Neural progenitor cell (in vitro differentiated cells): ENCODE measurements around the gene ZGLP1. TPM values are rescaled to one million over a fixed set of nuclear protein-coding genes. Genes with fewer than 3 reads are reported as not detected.

Experiments used
- DNase-seq: peaks from one replicate; pipeline ENCODE4 v3.0.0-alpha.2; 2016; ENCODE audit warnings: low spot score
- H2AFZ ChIP-seq: fragments of 200-600 bp; sonication (generic); replicated peaks from 2 replicates; pipeline ENCODE4 v1.6.1; 2016; ENCODE audit warnings: antibody characterized with exemption
- H3F3A ChIP-seq: fragments of 200-600 bp; sonication (generic); 2 replicates; pipeline ENCODE4 v1.6.1; 2016; ENCODE audit warnings: antibody characterized with exemption, low read depth
- H3K27ac ChIP-seq: fragments of 200-600 bp; sonication (generic); 2 replicates; pipeline ENCODE4 v1.5.1; 2016; ENCODE audit warnings: mild to moderate bottlenecking
- H3K27me3 ChIP-seq: fragments of 200-600 bp; sonication (generic); 2 replicates; pipeline ENCODE4 v1.6.1; 2016; ENCODE audit warnings: mild to moderate bottlenecking, moderate library complexity
- H3K36me3 ChIP-seq: fragments of 200-600 bp; sonication (generic); 2 replicates; pipeline ENCODE4 v1.5.1; 2016
- H3K4me1 ChIP-seq: fragments of 200-600 bp; sonication (generic); 2 replicates; pipeline ENCODE4 v1.6.1; 2016; ENCODE audit warnings: mixed run types
- H3K4me2 ChIP-seq: fragments of 200-600 bp; sonication (generic); 2 replicates; pipeline ENCODE4 v1.6.1; 2016
- H3K4me3 ChIP-seq: fragments of 200-600 bp; sonication (generic); 2 replicates; pipeline ENCODE4 v1.5.1; 2016
- H3K79me2 ChIP-seq: fragments of 200-600 bp; sonication (generic); 2 replicates; pipeline ENCODE4 v1.6.1; 2016; ENCODE audit warnings: low read depth
- H3K9ac ChIP-seq: fragments of 200-600 bp; sonication (generic); 2 replicates; pipeline ENCODE4 v1.6.1; 2016
- H3K9me3 ChIP-seq: fragments of 200-600 bp; sonication (generic); 2 replicates; pipeline ENCODE4 v1.5.1; 2016; ENCODE audit warnings: low read depth
- H4K20me1 ChIP-seq: fragments of 200-600 bp; sonication (generic); 2 replicates; pipeline ENCODE4 v1.6.1; 2016; ENCODE audit warnings: low read depth
- H3K27ac Mint-ChIP-seq: 3 replicates; pipeline ENCODE4 v1.8.0; 2021; ENCODE audit warnings: mixed read lengths
- H3K27me3 Mint-ChIP-seq: 2 replicates; pipeline ENCODE4 v1.8.0; 2022; ENCODE audit warnings: low read depth, mild to moderate bottlenecking, inconsistent platforms, moderate library complexity, mixed read lengths; ENCODE audit not compliant: insufficient read depth
- H3K36me3 Mint-ChIP-seq: 3 replicates; pipeline ENCODE4 v1.8.0; 2021; ENCODE audit warnings: mixed read lengths
- H3K4me1 Mint-ChIP-seq: 3 replicates; pipeline ENCODE4 v1.8.0; 2021; ENCODE audit warnings: mixed read lengths
- H3K4me3 Mint-ChIP-seq: 3 replicates; pipeline ENCODE4 v1.8.0; 2021; ENCODE audit warnings: mild to moderate bottlenecking, moderate library complexity, mixed read lengths
- H3K9me3 Mint-ChIP-seq: 3 replicates; pipeline ENCODE4 v1.8.0; 2020; ENCODE audit warnings: mixed read lengths
- CTCF ChIP-seq: fragments of 200-600 bp; sonication (generic); IDR thresholded peaks from 2 replicates; pipeline ENCODE4 v1.5.1; 2017; ENCODE audit warnings: antibody characterized with exemption, mild to moderate bottlenecking
- EZH2 ChIP-seq: fragments of 200-600 bp; sonication (generic); IDR thresholded peaks from 2 replicates; pipeline ENCODE4 v1.6.1; 2017; ENCODE audit warnings: antibody characterized with exemption, mild to moderate bottlenecking, moderate library complexity
- EZH2phosphoT487 ChIP-seq: fragments of 200-600 bp; sonication (generic); IDR thresholded peaks from 2 replicates; pipeline ENCODE4 v1.6.1; 2017; ENCODE audit warnings: antibody characterized with exemption
- total RNA-seq: library from RNA; depleted of rRNA; stranded (reverse); fragments of >200 nt; gene quantifications from 2 replicates; pipeline ENCODE4 v1.2.3, GENCODE V29; 2015; ENCODE audit warnings: low replicate concordance

The ZGLP1 gene
- total RNA-seq, 1 donor from 2014 or later, result 2.4 TPM

- Histone ChIP-seq H3K9ac (no peak overlapping the region), H3F3A (peaks cover 10% of the 10 kb centered on the region), H3K9me3 (no peaks in the 10 kb centered on the region), H3K36me3 (no peaks in the 10 kb centered on the region), H3K27me3 (peaks cover 7% of the 10 kb centered on the region), H3K79me2 (peaks cover 38% of the 10 kb centered on the region), H3K4me1 (peaks cover 16% of the 10 kb centered on the region), H3K27ac (no peak overlapping the region), H3K4me3 (peak overlapping the region; percentile 71), H4K20me1 (peaks cover 50% of the 10 kb centered on the region), H3K4me2 (peak overlapping the region; percentile 81), H2AFZ (peak overlapping the region; percentile 70)
- Mint-ChIP-seq H3K27me3 (peaks cover 8% of the 10 kb centered on the region), H3K9me3 (no peaks in the 10 kb centered on the region), H3K4me3 (peak overlapping the region; percentile 98), H3K27ac (peak overlapping the region; percentile 97), H3K4me1 (peaks cover 22% of the 10 kb centered on the region), H3K36me3 (peaks cover 4% of the 10 kb centered on the region)
- TF ChIP-seq CTCF (no peak), EZH2phosphoT487 (no peak), EZH2 (no peak)
- DNase-seq, result peak; percentile 33
Measured at GRCh38 chr19:10333758-10334587, 24.4 kb upstream of the ZGLP1 start.

GRCh38 chr19:10332965-10333757, 23.5 kb upstream of the ZGLP1 start, which contains the start of gene RAVER1:
Gene RAVER1 (minus strand): TSS chr19:10333529. CDS start chr19:10333507, 22 bp downstream.
- no peak for TF ChIP-seq EZH2phosphoT487
- TF ChIP-seq EZH2, result no peak
- no peak for TF ChIP-seq CTCF
- Histone ChIP-seq H3K79me2 (peaks cover 38% of the 10 kb centered on the region), H3K36me3 (no peaks in the 10 kb centered on the region), H2AFZ (peak within 1 kb of the TSS; percentile 79), H3K9me3 (no peaks in the 10 kb centered on the region), H3K27ac (peak within 1 kb of the TSS; percentile 88), H4K20me1 (peaks cover 52% of the 10 kb centered on the region), H3K4me1 (peaks cover 16% of the 10 kb centered on the region), H3K27me3 (peaks cover 7% of the 10 kb centered on the region), H3K4me2 (peak within 1 kb of the TSS; percentile 90), H3K4me3 (peak within 1 kb of the TSS; percentile 71), H3F3A (peaks cover 10% of the 10 kb centered on the region), H3K9ac (peak within 1 kb of the TSS; percentile 81)
- Mint-ChIP-seq H3K27me3 (peaks cover 7% of the 10 kb centered on the region), H3K27ac (peak within 1 kb of the TSS; percentile 97), H3K9me3 (no peaks in the 10 kb centered on the region), H3K36me3 (peaks cover 4% of the 10 kb centered on the region), H3K4me1 (peaks cover 22% of the 10 kb centered on the region), H3K4me3 (peak within 1 kb of the TSS; percentile 98)
- DNase-seq, result peak; percentile 99

- Histone ChIP-seq H3K36me3 (no peaks in the 10 kb centered on the region), H3K27ac (no peak overlapping the region), H3K79me2 (peaks cover 41% of the 10 kb centered on the region), H3K4me1 (peaks cover 16% of the 10 kb centered on the region), H4K20me1 (peaks cover 60% of the 10 kb centered on the region), H3F3A (peaks cover 10% of the 10 kb centered on the region), H3K4me3 (peak overlapping the region; percentile 71), H3K9me3 (no peaks in the 10 kb centered on the region), H2AFZ (no peak overlapping the region), H3K27me3 (peaks cover 7% of the 10 kb centered on the region), H3K9ac (peak overlapping the region; percentile 81), H3K4me2 (peak overlapping the region; percentile 90)
- peak overlapping the region; percentile 97 for H3K27ac Mint-ChIP-seq
- peaks cover 4% of the 10 kb centered on the region for H3K36me3 Mint-ChIP-seq
- H3K27me3 Mint-ChIP-seq, result peaks cover 7% of the 10 kb centered on the region
- no peaks in the 10 kb centered on the region for H3K9me3 Mint-ChIP-seq
- TF ChIP-seq CTCF, result no peak
- TF ChIP-seq EZH2phosphoT487, result no peak
- no peak for TF ChIP-seq EZH2
- peaks cover 22% of the 10 kb centered on the region for H3K4me1 Mint-ChIP-seq
- no peak for DNase-seq
- H3K4me3 Mint-ChIP-seq, result peak overlapping the region; percentile 98
Measured at GRCh38 chr19:10332158-10332964, 22.7 kb upstream of the ZGLP1 start.
